T-helper 2 cell treated with Interferon-gamma antibody and Interleukin-4, amounts not matched to agents 5 μg/mL and 100 μg/mL, for 36 hours (primary cell): ENCODE data around the gene RNASE8.
"Not testable (repeated sequence)": the region's sequence is repeated elsewhere in the genome, so short reads cannot be mapped to it uniquely, and the experiment has no call there.

Source experiments
- DNase-seq: peaks from one replicate; pipeline ENCODE4 v3.0.0; 2021; ENCODE audit warnings: low spot score
- H3K27ac Mint-ChIP-seq: one replicate; pipeline ENCODE4 v1.8.0; 2021; ENCODE audit warnings: mild to moderate bottlenecking, mixed read lengths
- H3K27me3 Mint-ChIP-seq: one replicate; pipeline ENCODE4 v1.8.0; 2021; ENCODE audit warnings: low read depth, mixed read lengths
- H3K36me3 Mint-ChIP-seq: one replicate; pipeline ENCODE4 v1.8.0; 2021; ENCODE audit warnings: low read depth, mixed read lengths
- H3K4me1 Mint-ChIP-seq: one replicate; pipeline ENCODE4 v1.8.0; 2021; ENCODE audit warnings: low read depth, mixed read lengths
- H3K4me3 Mint-ChIP-seq: one replicate; pipeline ENCODE4 v1.8.0; 2022; ENCODE audit warnings: mild to moderate bottlenecking, moderate library complexity, mixed read lengths
- H3K9me3 Mint-ChIP-seq: one replicate; pipeline ENCODE4 v1.8.0; 2021; ENCODE audit warnings: mixed read lengths

Gene RNASE8, protein sequence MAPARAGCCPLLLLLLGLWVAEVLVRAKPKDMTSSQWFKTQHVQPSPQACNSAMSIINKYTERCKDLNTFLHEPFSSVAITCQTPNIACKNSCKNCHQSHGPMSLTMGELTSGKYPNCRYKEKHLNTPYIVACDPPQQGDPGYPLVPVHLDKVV

DNA sequence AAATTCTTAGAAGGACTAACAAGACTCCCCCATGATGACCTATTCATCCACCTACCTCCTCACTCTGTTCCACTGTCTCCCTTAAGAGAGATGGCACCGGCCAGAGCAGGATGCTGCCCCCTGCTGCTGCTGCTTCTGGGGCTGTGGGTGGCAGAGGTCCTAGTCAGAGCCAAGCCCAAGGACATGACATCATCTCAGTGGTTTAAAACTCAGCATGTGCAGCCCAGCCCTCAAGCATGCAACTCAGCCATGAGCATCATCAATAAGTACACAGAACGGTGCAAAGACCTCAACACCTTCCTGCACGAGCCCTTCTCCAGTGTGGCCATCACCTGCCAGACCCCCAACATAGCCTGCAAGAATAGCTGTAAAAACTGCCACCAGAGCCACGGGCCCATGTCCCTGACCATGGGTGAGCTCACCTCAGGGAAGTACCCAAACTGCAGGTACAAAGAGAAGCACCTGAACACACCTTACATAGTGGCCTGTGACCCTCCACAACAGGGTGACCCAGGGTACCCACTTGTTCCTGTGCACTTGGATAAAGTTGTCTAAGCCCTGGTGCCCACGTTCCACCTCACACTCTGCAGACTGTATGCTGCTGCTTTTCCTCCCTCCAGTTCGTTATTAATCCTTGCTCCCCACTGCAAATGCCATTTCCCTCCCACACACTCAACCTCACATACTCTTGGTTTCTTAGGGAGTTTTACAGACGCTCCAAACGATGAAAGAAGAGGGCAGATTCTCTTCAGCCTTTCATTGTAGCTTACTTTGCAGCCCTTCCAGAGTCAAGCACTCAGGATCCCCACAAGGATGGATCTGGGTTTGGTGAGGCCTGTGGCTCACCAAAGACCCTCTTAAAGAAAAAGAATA, at the start of gene RNASE8:
TSS of gene RNASE8 (plus strand) at position 20 of the 873 bp plus-strand sequence. CDS start at position 91, 71 bp downstream.
- H3K9me3 Mint-ChIP-seq = no peaks in the 10 kb centered on the region
- no peak for DNase-seq
- no peak within 1 kb of the TSS for H3K27ac Mint-ChIP-seq
- H3K4me1 Mint-ChIP-seq = no peaks in the 10 kb centered on the region
- peaks cover 26% of the 10 kb centered on the region for H3K27me3 Mint-ChIP-seq
- no peaks in the 10 kb centered on the region for H3K36me3 Mint-ChIP-seq
- H3K4me3 Mint-ChIP-seq = no peak within 1 kb of the TSS

DNA sequence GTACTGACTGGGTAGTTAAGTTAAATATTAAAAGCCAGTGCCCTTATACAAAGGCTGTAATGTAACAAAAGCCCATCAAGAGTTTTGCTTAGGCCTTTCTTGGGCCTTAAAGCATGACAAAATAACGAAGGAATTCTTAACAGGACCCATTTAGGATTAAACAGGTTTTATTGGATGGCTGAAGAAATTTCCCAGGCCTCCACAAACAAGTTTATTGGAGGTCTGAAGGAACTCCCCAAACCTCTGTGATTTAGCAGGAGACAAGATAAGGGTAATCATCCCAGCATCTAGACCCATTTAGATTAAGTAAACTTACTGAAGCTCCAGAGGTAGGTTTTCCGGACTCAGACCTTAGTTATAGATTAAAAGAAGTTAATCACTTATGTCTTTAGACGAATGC, 47.9 kb upstream of the RNASE8 start:
- DNase-seq = not testable (repeated sequence)

DNA sequence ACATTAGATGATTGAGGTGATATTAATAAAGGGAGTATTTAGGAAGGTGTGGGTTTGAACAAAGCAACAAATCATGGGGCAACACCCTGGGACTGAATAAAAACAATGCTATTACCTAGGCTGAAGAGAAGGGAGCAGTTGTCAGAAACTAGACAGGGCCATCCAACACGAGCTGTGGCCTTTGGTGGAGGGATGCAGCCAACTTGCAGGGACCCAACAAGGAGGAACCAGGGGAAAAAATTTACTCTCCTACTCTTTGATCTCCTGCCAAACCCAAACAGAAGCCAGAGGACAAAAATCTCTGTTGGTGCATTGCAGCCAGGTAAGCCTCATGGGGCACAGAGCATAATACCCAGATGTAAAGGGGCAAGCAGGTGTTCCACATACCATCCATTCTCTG, 46.5 kb upstream of the RNASE8 start:
- Mint-ChIP-seq H3K4me3 (no peak overlapping the region), H3K9me3 (no peaks in the 10 kb centered on the region), H3K27me3 (peaks cover 25% of the 10 kb centered on the region), H3K36me3 (no peaks in the 10 kb centered on the region), H3K4me1 (no peaks in the 10 kb centered on the region), H3K27ac (no peak overlapping the region)
- no peak for DNase-seq

More for the DNA sequence above, 47.9 kb upstream of the RNASE8 start:
- not testable (repeated sequence) for H3K4me3 Mint-ChIP-seq, H3K4me1 Mint-ChIP-seq, H3K36me3 Mint-ChIP-seq, H3K27ac Mint-ChIP-seq, H3K9me3 Mint-ChIP-seq
- H3K27me3 Mint-ChIP-seq = peaks cover 25% of the 10 kb centered on the region

DNA sequence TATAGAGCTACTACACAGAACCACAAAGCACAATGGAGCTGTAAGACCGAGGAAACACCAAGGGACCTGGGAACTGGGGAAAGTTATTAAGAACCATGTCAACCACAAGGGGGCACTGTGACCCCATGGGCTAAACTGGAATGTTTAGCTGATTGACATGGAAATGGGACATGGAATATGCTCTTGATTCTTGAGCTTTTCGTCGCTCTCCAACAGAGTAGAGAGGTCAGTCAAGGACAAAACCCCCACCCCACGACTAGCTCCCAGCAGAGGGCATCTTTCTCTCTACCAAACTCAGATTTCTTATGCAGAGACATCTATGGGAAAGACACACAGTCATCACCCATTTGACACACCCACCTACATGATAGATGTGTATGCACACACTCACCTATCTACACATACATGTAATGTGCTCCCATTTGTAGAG, 42.8 kb upstream of the RNASE8 start:
- no peaks in the 10 kb centered on the region for H3K36me3 Mint-ChIP-seq
- no peaks in the 10 kb centered on the region for H3K9me3 Mint-ChIP-seq
- H3K27me3 Mint-ChIP-seq = peaks cover 20% of the 10 kb centered on the region
- H3K4me1 Mint-ChIP-seq = no peaks in the 10 kb centered on the region
- no peak overlapping the region for H3K27ac Mint-ChIP-seq
- no peak overlapping the region for H3K4me3 Mint-ChIP-seq
- DNase-seq = peak; percentile 58

GRCh38 chr14:21015312-21015711, 42.3 kb upstream of the RNASE8 start:
- Mint-ChIP-seq H3K27ac (no peak overlapping the region), H3K9me3 (no peaks in the 10 kb centered on the region), H3K36me3 (no peaks in the 10 kb centered on the region), H3K4me3 (no peak overlapping the region), H3K4me1 (no peaks in the 10 kb centered on the region), H3K27me3 (peaks cover 20% of the 10 kb centered on the region)
- no peak for DNase-seq

DNA sequence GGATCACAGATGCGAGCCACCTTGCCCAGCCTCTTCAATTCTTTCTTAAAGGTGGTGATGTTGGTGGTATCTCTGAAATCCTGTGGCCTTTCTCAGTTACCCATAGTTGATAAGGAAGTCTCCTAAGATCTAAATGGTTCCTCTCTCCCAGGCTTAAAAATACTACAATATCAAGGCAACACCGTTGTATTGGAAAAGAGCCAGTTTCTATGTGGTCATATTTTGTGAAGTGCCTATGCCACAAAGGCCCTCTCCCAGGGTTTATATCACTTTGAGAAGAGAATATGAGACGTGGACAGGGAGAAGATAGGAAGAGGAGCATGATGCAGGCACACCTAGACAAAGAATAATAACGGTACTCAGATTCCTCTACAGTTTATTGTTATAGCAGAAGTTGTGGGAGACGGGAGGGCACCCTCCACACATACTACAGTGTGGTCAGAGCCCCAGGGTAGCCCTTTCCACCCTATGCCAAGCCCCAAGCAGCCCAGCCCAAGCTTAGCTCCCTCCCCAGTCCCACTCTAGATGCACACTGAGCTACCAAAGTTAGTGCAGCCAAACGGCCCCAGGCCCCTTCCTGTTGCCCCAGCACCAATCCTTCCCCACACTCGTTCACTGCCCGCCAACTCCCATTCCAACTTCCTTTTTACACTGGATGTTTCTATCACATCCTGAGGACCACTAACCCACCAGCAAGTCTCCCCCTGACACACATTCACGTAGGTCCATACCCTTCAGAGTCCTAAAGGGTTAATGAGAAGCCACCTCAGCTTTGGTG, 41.0 kb upstream of the RNASE8 start:
- Mint-ChIP-seq H3K27me3 (peaks cover 16% of the 10 kb centered on the region), H3K4me1 (no peaks in the 10 kb centered on the region), H3K9me3 (no peaks in the 10 kb centered on the region), H3K36me3 (no peaks in the 10 kb centered on the region), H3K4me3 (no peak overlapping the region), H3K27ac (no peak overlapping the region)
- DNase-seq = no peak

- no peak overlapping the region for H3K4me3 Mint-ChIP-seq
These were observed 39.9 kb upstream of the RNASE8 start for GRCh38 chr14:21017528-21018245.

GRCh38 chr14:21018286-21018685, 39.3 kb upstream of the RNASE8 start:
- Mint-ChIP-seq H3K27ac (no peak overlapping the region), H3K4me3 (no peak overlapping the region), H3K27me3 (peaks cover 19% of the 10 kb centered on the region), H3K9me3 (no peaks in the 10 kb centered on the region), H3K4me1 (no peaks in the 10 kb centered on the region), H3K36me3 (no peaks in the 10 kb centered on the region)
- no peak for DNase-seq

More at GRCh38 chr14:21017528-21018245, 39.9 kb upstream of the RNASE8 start:
- H3K36me3 Mint-ChIP-seq = no peaks in the 10 kb centered on the region
- H3K4me1 Mint-ChIP-seq = no peaks in the 10 kb centered on the region
- no peaks in the 10 kb centered on the region for H3K9me3 Mint-ChIP-seq
- DNase-seq = no peak
- no peak overlapping the region for H3K27ac Mint-ChIP-seq
- peaks cover 17% of the 10 kb centered on the region for H3K27me3 Mint-ChIP-seq

- peaks cover under 1% of the 10 kb centered on the region for H3K4me1 Mint-ChIP-seq
- DNase-seq = no peak
- H3K27ac Mint-ChIP-seq = no peak overlapping the region
- no peak overlapping the region for H3K4me3 Mint-ChIP-seq
- H3K9me3 Mint-ChIP-seq = no peaks in the 10 kb centered on the region
- no peaks in the 10 kb centered on the region for H3K36me3 Mint-ChIP-seq
- H3K27me3 Mint-ChIP-seq = peaks cover 23% of the 10 kb centered on the region
These were observed 38.8 kb upstream of the RNASE8 start for GRCh38 chr14:21018781-21019180.

DNA sequence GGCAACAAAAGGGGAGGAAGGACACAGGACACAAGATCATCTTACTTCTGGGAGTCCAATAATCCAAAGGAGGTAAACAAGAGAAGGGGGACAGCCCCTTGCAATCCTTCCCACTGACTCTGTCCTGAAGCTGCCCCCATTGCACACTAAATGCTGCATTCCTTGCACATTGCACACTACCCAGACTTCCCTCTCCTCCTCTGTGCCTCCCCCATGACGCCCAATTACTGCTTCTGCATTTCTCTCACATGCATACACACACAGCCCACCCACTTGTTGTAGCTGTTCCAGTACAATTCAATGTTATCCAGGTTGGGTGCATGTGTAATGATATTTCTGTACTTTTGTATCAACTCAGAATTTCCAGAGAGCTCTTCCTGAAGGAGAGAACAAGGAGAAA, 38.3 kb upstream of the RNASE8 start:
- Mint-ChIP-seq H3K27me3 (peaks cover 26% of the 10 kb centered on the region), H3K36me3 (no peaks in the 10 kb centered on the region), H3K27ac (no peak overlapping the region), H3K4me3 (no peak overlapping the region), H3K9me3 (no peaks in the 10 kb centered on the region), H3K4me1 (peaks cover 6% of the 10 kb centered on the region)
- DNase-seq = no peak

DNA sequence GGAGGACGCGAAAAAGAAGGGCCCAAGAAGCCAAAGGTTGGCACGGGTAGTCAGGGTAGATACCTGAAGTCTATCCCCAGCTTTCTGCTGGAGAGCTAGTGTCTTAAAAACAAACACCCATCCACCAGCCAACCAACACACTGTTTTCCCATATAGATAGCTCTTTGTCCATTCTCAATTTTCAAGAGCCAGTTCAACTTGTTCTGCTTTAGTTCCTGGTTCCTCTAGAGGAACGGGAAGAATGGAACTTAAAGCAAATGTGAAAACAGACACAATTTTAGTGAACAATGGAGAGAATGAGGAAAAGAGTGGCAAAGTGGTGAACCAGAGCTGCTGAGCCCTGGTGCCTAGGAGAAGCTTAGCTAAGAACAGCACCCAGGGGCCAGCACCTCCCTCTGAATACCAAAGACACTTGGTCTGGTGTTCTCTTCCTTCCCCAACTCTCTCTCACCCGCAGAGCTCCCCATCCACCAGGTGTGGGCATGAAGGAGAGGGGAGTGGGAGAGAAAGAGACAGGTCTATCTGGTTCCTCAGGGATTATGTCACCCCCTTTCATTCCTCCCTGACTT, 36.6 kb upstream of the RNASE8 start:
- H3K4me3 Mint-ChIP-seq = no peak overlapping the region

GRCh38 chr14:21022686-21023085, 34.9 kb upstream of the RNASE8 start:
- no peak for DNase-seq
- Mint-ChIP-seq H3K27me3 (peaks cover 39% of the 10 kb centered on the region), H3K27ac (no peak overlapping the region), H3K4me3 (peak overlapping the region; percentile 0), H3K4me1 (peaks cover 7% of the 10 kb centered on the region), H3K36me3 (no peaks in the 10 kb centered on the region), H3K9me3 (no peaks in the 10 kb centered on the region)

More for the DNA sequence above, 36.6 kb upstream of the RNASE8 start:
- Mint-ChIP-seq H3K4me1 (peaks cover 7% of the 10 kb centered on the region), H3K36me3 (no peaks in the 10 kb centered on the region), H3K9me3 (no peaks in the 10 kb centered on the region), H3K27ac (no peak overlapping the region), H3K27me3 (peaks cover 30% of the 10 kb centered on the region)
- DNase-seq = no peak

GRCh38 chr14:21023174-21023573, 34.4 kb upstream of the RNASE8 start:
- no peak for DNase-seq
- H3K36me3 Mint-ChIP-seq = no peaks in the 10 kb centered on the region
- H3K9me3 Mint-ChIP-seq = no peaks in the 10 kb centered on the region
- no peak overlapping the region for H3K27ac Mint-ChIP-seq
- peaks cover 7% of the 10 kb centered on the region for H3K4me1 Mint-ChIP-seq
- H3K27me3 Mint-ChIP-seq = peaks cover 39% of the 10 kb centered on the region
- no peak overlapping the region for H3K4me3 Mint-ChIP-seq
